ENCODE results near the gene UGT1A1.

The UGT1A1 gene

GRCh38 chr2:233799087-233799665 lies 39.1 kb downstream of the UGT1A1 start:
- DNase-seq = no peak

- DNase-seq = no peak
Measured at GRCh38 chr2:233799716-233800115, 39.6 kb downstream of the UGT1A1 start.

GRCh38 chr2:233800208-233800607 lies 40.1 kb downstream of the UGT1A1 start:
- no peak for DNase-seq

GRCh38 chr2:233801357-233802131 lies 41.5 kb downstream of the UGT1A1 start:
- no peak for DNase-seq

GRCh38 chr2:233802132-233802815 lies 42.2 kb downstream of the UGT1A1 start:
- no peak for DNase-seq

- DNase-seq = no peak
Measured at GRCh38 chr2:233803292-233803911, 43.3 kb downstream of the UGT1A1 start.

- DNase-seq = no peak
Measured at GRCh38 chr2:233803994-233804393, 43.9 kb downstream of the UGT1A1 start.

GRCh38 chr2:233807215-233807865 lies 47.3 kb downstream of the UGT1A1 start:
- DNase-seq = no peak

GRCh38 chr2:233807966-233808935 lies 48.2 kb downstream of the UGT1A1 start:
- DNase-seq = no peak

- no peak for DNase-seq
Measured at GRCh38 chr2:233810385-233810784, 50.3 kb downstream of the UGT1A1 start.

- no peak for DNase-seq
Measured at GRCh38 chr2:233811087-233811486, 51.0 kb downstream of the UGT1A1 start.

GRCh38 chr2:233811732-233812131 lies 51.7 kb downstream of the UGT1A1 start:
- DNase-seq = no peak

- no peak for DNase-seq
Measured at GRCh38 chr2:233813236-233814055, 53.4 kb downstream of the UGT1A1 start.

- DNase-seq = no peak
Measured at GRCh38 chr2:233814056-233814835, 54.2 kb downstream of the UGT1A1 start.

GRCh38 chr2:233815861-233816260 lies 55.8 kb downstream of the UGT1A1 start:
- no peak for DNase-seq

- no peak for DNase-seq
Measured at GRCh38 chr2:233816334-233816733, 56.3 kb downstream of the UGT1A1 start.

- no peak for DNase-seq
Measured at GRCh38 chr2:233816771-233817170, 56.7 kb downstream of the UGT1A1 start.

- no peak for DNase-seq
Measured at GRCh38 chr2:233817361-233817911, 57.4 kb downstream of the UGT1A1 start.

GRCh38 chr2:233817995-233818638 lies 58.0 kb downstream of the UGT1A1 start:
- no peak for DNase-seq

Measured in activated effector memory CD4-positive, alpha-beta T cell treated with Interleukin-2 at 50 U/mL for 16 hours (primary cell).